Measurements from ENCODE around the gene PDF. TPM values are rescaled to one million over a fixed set of nuclear protein-coding genes. Genes with fewer than 3 reads are reported as not detected.
"Not testable (repeated sequence)": the region's sequence is repeated elsewhere in the genome, so short reads cannot be mapped to it uniquely, and the experiment has no call there.

The PDF gene
- total RNA-seq, 4 donors from 2014 or later: 17.7 to 23.3 (median 18.9) TPM

GRCh38 chr16:69307091-69307490, 23.3 kb downstream of the PDF start:
- H3K36me3 ChIP-seq: peaks cover 0 to 17% (median 0%) of the 10 kb centered on the region in 3 donors
- no peak for DNase-seq
- H3K9me3 ChIP-seq: no peaks in the 10 kb centered on the region
- no peak overlapping the region for H3K4me3 ChIP-seq
- no peak overlapping the region for H3K27ac ChIP-seq
- H3K4me1 ChIP-seq: peaks cover 0 to 4% (median 2%) of the 10 kb centered on the region in 4 donors
- TF ChIP-seq POLR2A (IDR thresholded peaks at IDR 0.05): no peak
- TF ChIP-seq, protein P1, sequence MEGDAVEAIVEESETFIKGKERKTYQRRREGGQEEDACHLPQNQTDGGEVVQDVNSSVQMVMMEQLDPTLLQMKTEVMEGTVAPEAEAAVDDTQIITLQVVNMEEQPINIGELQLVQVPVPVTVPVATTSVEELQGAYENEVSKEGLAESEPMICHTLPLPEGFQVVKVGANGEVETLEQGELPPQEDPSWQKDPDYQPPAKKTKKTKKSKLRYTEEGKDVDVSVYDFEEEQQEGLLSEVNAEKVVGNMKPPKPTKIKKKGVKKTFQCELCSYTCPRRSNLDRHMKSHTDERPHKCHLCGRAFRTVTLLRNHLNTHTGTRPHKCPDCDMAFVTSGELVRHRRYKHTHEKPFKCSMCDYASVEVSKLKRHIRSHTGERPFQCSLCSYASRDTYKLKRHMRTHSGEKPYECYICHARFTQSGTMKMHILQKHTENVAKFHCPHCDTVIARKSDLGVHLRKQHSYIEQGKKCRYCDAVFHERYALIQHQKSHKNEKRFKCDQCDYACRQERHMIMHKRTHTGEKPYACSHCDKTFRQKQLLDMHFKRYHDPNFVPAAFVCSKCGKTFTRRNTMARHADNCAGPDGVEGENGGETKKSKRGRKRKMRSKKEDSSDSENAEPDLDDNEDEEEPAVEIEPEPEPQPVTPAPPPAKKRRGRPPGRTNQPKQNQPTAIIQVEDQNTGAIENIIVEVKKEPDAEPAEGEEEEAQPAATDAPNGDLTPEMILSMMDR (IDR thresholded peaks at IDR 0.05): no peak
- no peaks in the 10 kb centered on the region for H3K27me3 ChIP-seq

DNA sequence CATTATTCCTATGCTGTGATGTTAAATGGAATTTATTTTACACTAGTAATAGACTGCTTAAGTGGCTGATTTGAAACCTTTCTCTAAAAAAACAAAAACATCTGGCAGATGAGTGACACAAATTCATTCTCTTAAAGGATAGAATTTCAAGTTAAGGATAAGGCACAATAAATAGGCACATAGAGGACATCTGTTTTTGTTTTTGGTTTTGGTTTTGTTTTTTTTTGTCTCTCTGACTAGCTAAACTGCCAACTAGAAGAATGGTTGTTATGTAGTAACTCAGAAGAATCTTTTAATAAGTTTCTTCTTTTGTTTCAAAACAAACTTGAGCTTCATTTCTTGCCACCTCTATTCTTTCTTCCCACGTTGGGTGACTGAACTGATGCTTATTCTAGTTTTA, 24.4 kb downstream of the PDF start:
- TF ChIP-seq, protein P1 (IDR thresholded peaks at IDR 0.05): no peak
- TF ChIP-seq POLR2A (IDR thresholded peaks at IDR 0.05): no peak
- no peaks in the 10 kb centered on the region for H3K27me3 ChIP-seq
- H3K4me1 ChIP-seq: peaks cover 0 to 4% (median 0%) of the 10 kb centered on the region in 4 donors
- H3K27ac ChIP-seq: no peak overlapping the region
- H3K4me3 ChIP-seq: no peak overlapping the region
- no peak for DNase-seq
- H3K9me3 ChIP-seq: no peaks in the 10 kb centered on the region
- peaks cover 0 to 25% (median 0%) of the 10 kb centered on the region in 3 donors for H3K36me3 ChIP-seq

DNA sequence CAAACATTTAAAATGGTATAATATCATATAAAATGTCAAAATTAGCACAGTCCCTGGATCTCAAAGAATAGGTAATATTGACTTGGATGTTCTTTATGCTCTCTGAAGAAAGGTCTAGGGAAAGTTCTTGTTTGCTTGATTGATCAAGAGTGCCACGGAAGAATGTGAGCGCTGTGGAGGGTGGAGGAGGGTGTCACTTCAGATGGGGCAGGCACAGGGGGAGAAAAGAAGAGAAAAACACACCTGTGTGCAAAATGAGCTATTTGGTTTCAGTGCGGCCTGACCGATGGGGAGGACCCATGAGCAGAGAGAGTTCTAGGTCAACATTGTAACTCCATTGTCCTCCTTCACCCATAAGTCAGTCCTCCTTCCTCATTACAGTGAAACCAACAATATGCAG, 28.1 kb downstream of the PDF start:
- DNase-seq: no peak
- H3K9me3 ChIP-seq: no peaks in the 10 kb centered on the region
- H3K36me3 ChIP-seq: peaks cover 0 to 44% (median 0%) of the 10 kb centered on the region in 3 donors
- TF ChIP-seq, protein P1 (IDR thresholded peaks at IDR 0.05): no peak
- TF ChIP-seq POLR2A (IDR thresholded peaks at IDR 0.05): no peak
- H3K4me1 ChIP-seq: no peaks in the 10 kb centered on the region
- H3K27me3 ChIP-seq: no peaks in the 10 kb centered on the region
- H3K4me3 ChIP-seq: no peak overlapping the region
- H3K27ac ChIP-seq: no peak overlapping the region

GRCh38 chr16:69301861-69302260, 28.5 kb downstream of the PDF start:
- no peaks in the 10 kb centered on the region for H3K4me1 ChIP-seq
- H3K36me3 ChIP-seq: peaks cover 0 to 44% (median 0%) of the 10 kb centered on the region in 3 donors
- TF ChIP-seq, protein P1 (IDR thresholded peaks at IDR 0.05): no peak
- no peak for TF ChIP-seq POLR2A (IDR thresholded peaks at IDR 0.05)
- H3K27ac ChIP-seq: no peak overlapping the region
- DNase-seq: no peak
- H3K9me3 ChIP-seq: no peaks in the 10 kb centered on the region
- H3K27me3 ChIP-seq: no peaks in the 10 kb centered on the region
- no peak overlapping the region for H3K4me3 ChIP-seq

- Histone ChIP-seq H3K4me3 (no peak overlapping the region), H3K36me3 (peaks cover 0 to 44% (median 0%) of the 10 kb centered on the region in 3 donors), H3K27ac (no peak overlapping the region), H3K4me1 (no peaks in the 10 kb centered on the region), H3K9me3 (no peaks in the 10 kb centered on the region), H3K27me3 (no peaks in the 10 kb centered on the region)
- no peak for DNase-seq
- TF ChIP-seq, protein P1 (IDR thresholded peaks at IDR 0.05): no peak
- TF ChIP-seq POLR2A (IDR thresholded peaks at IDR 0.05): no peak
Observed at GRCh38 chr16:69301187-69301586, 29.2 kb downstream of the PDF start.

- peaks cover 0 to 31% (median 0%) of the 10 kb centered on the region in 3 donors for H3K36me3 ChIP-seq
- no peaks in the 10 kb centered on the region for H3K27me3 ChIP-seq
- DNase-seq: no peak
- H3K4me1 ChIP-seq: no peaks in the 10 kb centered on the region
- H3K9me3 ChIP-seq: no peaks in the 10 kb centered on the region
- H3K4me3 ChIP-seq: no peak overlapping the region
- TF ChIP-seq, protein P1 (IDR thresholded peaks at IDR 0.05): no peak
- TF ChIP-seq POLR2A (IDR thresholded peaks at IDR 0.05): no peak
- H3K27ac ChIP-seq: no peak overlapping the region
Observed at GRCh38 chr16:69298261-69298660, 32.1 kb downstream of the PDF start.

GRCh38 chr16:69296771-69297170, 33.6 kb downstream of the PDF start:
- H3K27ac ChIP-seq, H3K9me3 ChIP-seq, H3K4me3 ChIP-seq, DNase-seq, H3K27me3 ChIP-seq, H3K4me1 ChIP-seq: not testable (repeated sequence)
- peaks cover 0 to 24% (median 0%) of the 10 kb centered on the region in 3 donors for H3K36me3 ChIP-seq

Data from Peyer's patch (tissue), 4 donors.